Measurements from ENCODE around the gene ATP10B.

ATP10B gene

GRCh38 chr5:160548949-160549645 is 302.9 kb downstream of the ATP10B start:
- no peak overlapping the region for H3K27ac Mint-ChIP-seq
- peaks cover 7% of the 10 kb centered on the region for H3K27me3 Mint-ChIP-seq
- H3K4me3 Mint-ChIP-seq: no peak overlapping the region
- H3K4me1 Mint-ChIP-seq: no peaks in the 10 kb centered on the region
- no peaks in the 10 kb centered on the region for H3K36me3 Mint-ChIP-seq
- H3K9me3 Mint-ChIP-seq: no peaks in the 10 kb centered on the region

GRCh38 chr5:160547872-160548271 is 304.1 kb downstream of the ATP10B start:
- Mint-ChIP-seq H3K36me3 (no peaks in the 10 kb centered on the region), H3K27ac (no peak overlapping the region), H3K4me1 (peaks cover 3% of the 10 kb centered on the region), H3K27me3 (peaks cover 7% of the 10 kb centered on the region), H3K4me3 (no peak overlapping the region), H3K9me3 (no peaks in the 10 kb centered on the region)

GRCh38 chr5:160547061-160547460 is 304.9 kb downstream of the ATP10B start:
- Mint-ChIP-seq H3K36me3 (no peaks in the 10 kb centered on the region), H3K9me3 (no peaks in the 10 kb centered on the region), H3K27me3 (peaks cover 7% of the 10 kb centered on the region), H3K4me1 (peaks cover 3% of the 10 kb centered on the region), H3K27ac (no peak overlapping the region), H3K4me3 (no peak overlapping the region)

GRCh38 chr5:160545832-160546231 is 306.2 kb downstream of the ATP10B start:
- no peak overlapping the region for H3K27ac Mint-ChIP-seq
- H3K4me3 Mint-ChIP-seq: no peak overlapping the region
- no peaks in the 10 kb centered on the region for H3K36me3 Mint-ChIP-seq
- H3K4me1 Mint-ChIP-seq: peaks cover 3% of the 10 kb centered on the region
- no peaks in the 10 kb centered on the region for H3K9me3 Mint-ChIP-seq
- H3K27me3 Mint-ChIP-seq: peaks cover 5% of the 10 kb centered on the region

GRCh38 chr5:160543395-160543794 is 308.6 kb downstream of the ATP10B start:
- Mint-ChIP-seq H3K9me3 (no peaks in the 10 kb centered on the region), H3K27me3 (peaks cover 3% of the 10 kb centered on the region), H3K27ac (no peak overlapping the region), H3K4me1 (peaks cover 3% of the 10 kb centered on the region), H3K4me3 (no peak overlapping the region), H3K36me3 (no peaks in the 10 kb centered on the region)

GRCh38 chr5:160542840-160543239 is 309.2 kb downstream of the ATP10B start:
- Mint-ChIP-seq H3K36me3 (no peaks in the 10 kb centered on the region), H3K27ac (no peak overlapping the region), H3K4me3 (no peak overlapping the region), H3K4me1 (peaks cover 3% of the 10 kb centered on the region), H3K9me3 (no peaks in the 10 kb centered on the region), H3K27me3 (no peaks in the 10 kb centered on the region)

GRCh38 chr5:160542281-160542680 is 309.7 kb downstream of the ATP10B start:
- H3K4me3 Mint-ChIP-seq: no peak overlapping the region
- no peaks in the 10 kb centered on the region for H3K36me3 Mint-ChIP-seq
- H3K4me1 Mint-ChIP-seq: peaks cover 3% of the 10 kb centered on the region
- no peaks in the 10 kb centered on the region for H3K9me3 Mint-ChIP-seq
- H3K27ac Mint-ChIP-seq: no peak overlapping the region
- H3K27me3 Mint-ChIP-seq: no peaks in the 10 kb centered on the region

- Mint-ChIP-seq H3K36me3 (no peaks in the 10 kb centered on the region), H3K9me3 (no peaks in the 10 kb centered on the region), H3K27me3 (peaks cover 1% of the 10 kb centered on the region), H3K4me3 (no peak overlapping the region), H3K27ac (no peak overlapping the region), H3K4me1 (peaks cover 3% of the 10 kb centered on the region)
Observed at GRCh38 chr5:160539431-160539830, 312.6 kb downstream of the ATP10B start.

- H3K36me3 Mint-ChIP-seq: no peaks in the 10 kb centered on the region
- H3K27me3 Mint-ChIP-seq: peaks cover 1% of the 10 kb centered on the region
- no peaks in the 10 kb centered on the region for H3K4me1 Mint-ChIP-seq
- no peaks in the 10 kb centered on the region for H3K9me3 Mint-ChIP-seq
- H3K27ac Mint-ChIP-seq: no peak overlapping the region
- H3K4me3 Mint-ChIP-seq: no peak overlapping the region
Observed at GRCh38 chr5:160537940-160538339, 314.1 kb downstream of the ATP10B start.

GRCh38 chr5:160537116-160537515 is 314.9 kb downstream of the ATP10B start:
- Mint-ChIP-seq H3K36me3 (no peaks in the 10 kb centered on the region), H3K9me3 (no peaks in the 10 kb centered on the region), H3K4me1 (no peaks in the 10 kb centered on the region), H3K4me3 (no peak overlapping the region), H3K27ac (no peak overlapping the region), H3K27me3 (peaks cover 1% of the 10 kb centered on the region)

- no peaks in the 10 kb centered on the region for H3K4me1 Mint-ChIP-seq
- H3K36me3 Mint-ChIP-seq: no peaks in the 10 kb centered on the region
- H3K4me3 Mint-ChIP-seq: no peak overlapping the region
- peaks cover 1% of the 10 kb centered on the region for H3K27me3 Mint-ChIP-seq
- no peaks in the 10 kb centered on the region for H3K9me3 Mint-ChIP-seq
- no peak overlapping the region for H3K27ac Mint-ChIP-seq
Observed at GRCh38 chr5:160534914-160535313, 317.1 kb downstream of the ATP10B start.

GRCh38 chr5:160534125-160534524 is 317.9 kb downstream of the ATP10B start:
- peaks cover 7% of the 10 kb centered on the region for H3K9me3 Mint-ChIP-seq
- H3K4me3 Mint-ChIP-seq: no peak overlapping the region
- H3K36me3 Mint-ChIP-seq: peaks cover 1% of the 10 kb centered on the region
- no peaks in the 10 kb centered on the region for H3K4me1 Mint-ChIP-seq
- no peak overlapping the region for H3K27ac Mint-ChIP-seq
- peaks cover 4% of the 10 kb centered on the region for H3K27me3 Mint-ChIP-seq

GRCh38 chr5:160525471-160526261 is 326.3 kb downstream of the ATP10B start:
- Mint-ChIP-seq H3K4me3 (no peak overlapping the region), H3K36me3 (peaks cover 1% of the 10 kb centered on the region), H3K27me3 (peaks cover 4% of the 10 kb centered on the region), H3K9me3 (peaks cover 7% of the 10 kb centered on the region), H3K27ac (no peak overlapping the region), H3K4me1 (no peaks in the 10 kb centered on the region)

- Mint-ChIP-seq H3K27me3 (peaks cover 4% of the 10 kb centered on the region), H3K27ac (no peak overlapping the region), H3K4me3 (no peak overlapping the region), H3K9me3 (peaks cover 6% of the 10 kb centered on the region), H3K4me1 (no peaks in the 10 kb centered on the region), H3K36me3 (peaks cover 1% of the 10 kb centered on the region)
Observed at GRCh38 chr5:160524827-160525226, 327.2 kb downstream of the ATP10B start.

- Mint-ChIP-seq H3K27me3 (no peaks in the 10 kb centered on the region), H3K9me3 (no peaks in the 10 kb centered on the region), H3K4me1 (no peaks in the 10 kb centered on the region), H3K36me3 (no peaks in the 10 kb centered on the region), H3K4me3 (no peak overlapping the region), H3K27ac (no peak overlapping the region)
Observed at GRCh38 chr5:160523502-160524163, 328.4 kb downstream of the ATP10B start.

- H3K4me1 Mint-ChIP-seq: no peaks in the 10 kb centered on the region
- H3K27ac Mint-ChIP-seq: no peak overlapping the region
- no peak overlapping the region for H3K4me3 Mint-ChIP-seq
- no peaks in the 10 kb centered on the region for H3K9me3 Mint-ChIP-seq
- no peaks in the 10 kb centered on the region for H3K27me3 Mint-ChIP-seq
- no peaks in the 10 kb centered on the region for H3K36me3 Mint-ChIP-seq
Observed at GRCh38 chr5:160521392-160521663, 330.7 kb downstream of the ATP10B start.

Data from activated naive CD4-positive, alpha-beta T cell treated with anti-CD3 and anti-CD28 coated beads, Interleukin-2, amount 50 U/mL, for 24 hours (primary cell).